GM18861 (cell line): ENCODE results near the gene GRM7.

ENCODE experiments used
- ATAC-seq: cut with Tn5 transposase; IDR thresholded peaks from one replicate; pipeline ENCODE4 v1.9.1; 2021; ENCODE audit not compliant: unreplicated experiment

The GRM7 gene

GRCh38 chr3:7565574-7565973 is 704.7 kb downstream of the GRM7 start:
- ATAC-seq: no peak

GRCh38 chr3:7567160-7567559 is 706.2 kb downstream of the GRM7 start:
- ATAC-seq: no peak

- no peak for ATAC-seq
These were observed 707.7 kb downstream of the GRM7 start for GRCh38 chr3:7568526-7569184.

GRCh38 chr3:7573330-7573729 is 712.4 kb downstream of the GRM7 start:
- ATAC-seq: no peak

GRCh38 chr3:7574435-7574834 is 713.5 kb downstream of the GRM7 start:
- ATAC-seq: no peak

- ATAC-seq: no peak
These were observed 715.2 kb downstream of the GRM7 start for GRCh38 chr3:7576071-7576470.

- ATAC-seq: no peak
These were observed 715.6 kb downstream of the GRM7 start for GRCh38 chr3:7576506-7576905.

GRCh38 chr3:7577513-7577912 is 716.6 kb downstream of the GRM7 start:
- ATAC-seq: no peak

GRCh38 chr3:7581831-7582230 is 720.9 kb downstream of the GRM7 start:
- no peak for ATAC-seq

GRCh38 chr3:7585052-7585451 is 724.1 kb downstream of the GRM7 start:
- no peak for ATAC-seq

GRCh38 chr3:7588236-7588635 is 727.3 kb downstream of the GRM7 start:
- ATAC-seq: no peak

- no peak for ATAC-seq
These were observed 728.6 kb downstream of the GRM7 start for GRCh38 chr3:7589526-7589925.

GRCh38 chr3:7602297-7602696 is 741.4 kb downstream of the GRM7 start:
- ATAC-seq: no peak

GRCh38 chr3:7607083-7607482 is 746.2 kb downstream of the GRM7 start:
- no peak for ATAC-seq

GRCh38 chr3:7607676-7608075 is 746.8 kb downstream of the GRM7 start:
- ATAC-seq: no peak

- no peak for ATAC-seq
These were observed 749.7 kb downstream of the GRM7 start for GRCh38 chr3:7610634-7611033.

- ATAC-seq: no peak
These were observed 754.1 kb downstream of the GRM7 start for GRCh38 chr3:7615043-7615442.

GRCh38 chr3:7618606-7619005 is 757.7 kb downstream of the GRM7 start:
- ATAC-seq: no peak

- no peak for ATAC-seq
These were observed 759.5 kb downstream of the GRM7 start for GRCh38 chr3:7620401-7620800.

- ATAC-seq: no peak
These were observed 760.2 kb downstream of the GRM7 start for GRCh38 chr3:7621046-7621630.

- ATAC-seq: no peak
These were observed 760.7 kb downstream of the GRM7 start for GRCh38 chr3:7621651-7622050.

GRCh38 chr3:7625021-7625420 is 764.1 kb downstream of the GRM7 start:
- no peak for ATAC-seq

GRCh38 chr3:7630351-7630911 is 769.5 kb downstream of the GRM7 start:
- no peak for ATAC-seq
